Activated T-helper 1 cell treated with Interleukin-2 at 50 U/mL for 16 hours (primary cell): ENCODE measurements around the gene ITFG1.
"Not testable (repeated sequence)": the region's sequence is repeated elsewhere in the genome, so short reads cannot be mapped to it uniquely, and the experiment has no call there.

ENCODE experiments used
- DNase-seq: peaks from one replicate; pipeline ENCODE4 v3.0.0-alpha.2; 2020; ENCODE audit warnings: low read depth

The ITFG1 gene

DNA sequence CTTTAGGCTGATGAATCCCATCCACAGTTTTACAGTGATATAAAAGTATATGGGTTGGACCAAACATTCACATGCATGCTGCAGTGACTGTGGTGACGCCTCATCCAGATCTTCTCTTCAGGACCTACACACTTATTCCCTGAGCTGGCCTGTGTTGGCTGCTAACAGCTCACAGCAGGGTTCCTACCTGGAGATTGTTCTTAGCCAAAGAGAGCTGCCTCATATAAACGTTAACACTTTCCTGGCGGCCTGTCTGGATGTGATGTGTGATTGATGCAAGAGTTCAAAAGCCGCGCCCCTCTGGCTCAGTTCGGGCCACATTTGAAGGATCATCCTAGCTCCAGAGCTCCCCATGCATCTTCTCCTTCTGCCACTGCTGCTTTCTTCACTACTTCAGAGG, 224.1 kb downstream of the ITFG1 start:
- DNase-seq, result no peak

DNA sequence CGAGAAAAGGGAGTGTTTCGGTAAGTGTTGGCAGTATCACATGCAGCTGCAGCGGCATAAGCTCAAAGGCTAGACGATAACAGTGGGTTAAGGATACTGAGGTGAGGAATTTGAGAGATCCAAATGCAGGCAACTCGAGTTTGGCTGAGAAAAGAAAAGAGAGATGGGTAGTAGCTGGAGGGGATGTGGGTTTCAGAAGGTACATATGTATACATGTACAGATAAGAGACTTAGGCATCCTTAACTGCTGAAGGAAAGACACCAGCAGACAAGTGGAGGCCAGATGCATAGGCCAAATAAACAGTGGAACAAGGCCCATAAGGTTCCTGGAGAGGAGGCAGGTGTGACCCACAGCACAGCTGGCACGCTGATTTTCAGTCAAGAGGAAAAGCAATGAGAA, 230.6 kb downstream of the ITFG1 start:
- DNase-seq, result no peak

DNA sequence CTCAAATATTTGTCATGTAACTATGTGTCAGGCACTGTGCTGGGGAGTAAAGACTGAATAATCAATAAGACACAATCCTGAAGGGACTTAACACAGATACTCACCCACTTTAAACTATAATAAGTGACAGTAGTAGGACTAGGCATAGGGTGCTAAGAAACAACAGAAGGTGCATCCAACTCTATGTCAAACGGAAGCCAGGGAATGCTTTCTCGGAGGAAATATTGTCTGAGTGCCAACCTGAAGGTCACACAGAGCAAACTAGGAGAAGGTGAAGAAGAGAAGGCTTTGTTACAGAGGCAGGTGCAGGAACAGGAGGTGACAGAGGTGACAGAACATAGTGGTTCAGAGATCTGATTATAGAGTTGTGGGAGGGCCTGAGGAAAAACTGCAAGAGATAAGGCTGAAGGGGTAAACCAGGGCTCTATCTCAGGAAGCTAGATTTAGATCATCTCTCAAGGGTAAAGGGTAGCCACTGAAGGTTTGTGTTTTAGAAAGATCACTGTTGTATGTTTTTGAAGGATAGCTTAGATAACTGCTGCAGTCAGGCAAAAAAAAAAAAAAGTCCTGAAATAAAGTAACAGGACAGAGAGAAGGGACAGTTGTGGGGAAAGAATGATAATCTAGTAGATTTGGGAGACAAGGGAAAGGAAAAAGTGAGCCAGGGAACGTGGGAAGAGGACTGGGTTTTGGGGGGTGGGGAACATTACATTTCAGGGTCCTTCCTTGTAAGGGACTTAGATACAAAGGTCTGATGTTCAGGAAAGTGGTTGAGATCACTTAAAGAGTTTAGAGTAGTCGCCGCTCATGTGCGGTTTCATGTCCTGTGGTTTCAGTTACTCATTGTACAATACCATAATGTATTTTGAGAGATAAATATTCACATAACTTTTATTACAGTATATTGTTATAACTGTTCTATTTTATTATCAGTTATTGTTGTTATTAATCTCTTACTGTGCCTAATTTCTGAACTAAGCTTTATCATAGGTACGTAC, 231.5 kb downstream of the ITFG1 start:
- no peak for DNase-seq

GRCh38 chr16:47228241-47228640, 232.6 kb downstream of the ITFG1 start:
- DNase-seq, result no peak

DNA sequence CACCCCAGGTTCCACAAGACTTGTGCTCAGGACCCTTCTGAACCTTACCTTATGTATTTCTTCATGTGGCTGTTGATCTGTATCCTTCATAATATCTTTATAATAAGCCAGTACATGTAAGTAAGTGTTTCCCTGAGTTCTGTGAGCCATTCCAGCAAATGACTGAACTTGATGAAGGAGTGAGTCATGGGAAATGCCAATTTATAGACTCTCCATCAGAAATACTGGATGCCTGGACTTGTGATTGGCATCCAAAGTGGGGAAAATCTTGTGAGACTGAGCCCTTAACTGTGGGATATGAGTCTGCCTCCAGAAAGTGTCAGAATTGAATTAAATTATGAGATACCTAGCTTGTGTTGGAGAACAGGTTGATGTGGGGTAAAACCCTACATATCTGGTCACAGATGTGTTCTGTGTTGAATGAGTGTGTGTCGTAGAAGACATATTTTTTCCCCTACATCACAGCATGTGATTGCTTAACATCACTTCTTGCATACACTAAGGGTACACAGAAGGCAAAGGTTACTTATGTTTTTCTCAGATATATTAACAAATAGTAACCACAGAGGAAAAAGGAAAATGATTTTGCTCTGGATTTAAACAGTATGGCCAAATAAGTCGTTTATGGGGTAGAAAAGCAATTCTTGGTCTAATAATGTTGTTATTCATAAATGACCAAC, 247.0 kb downstream of the ITFG1 start:
- no peak for DNase-seq

- DNase-seq, result no peak
Measured at GRCh38 chr16:47211218-47211617, 249.6 kb downstream of the ITFG1 start.

GRCh38 chr16:47204736-47205504, 255.9 kb downstream of the ITFG1 start:
- DNase-seq, result no peak

DNA sequence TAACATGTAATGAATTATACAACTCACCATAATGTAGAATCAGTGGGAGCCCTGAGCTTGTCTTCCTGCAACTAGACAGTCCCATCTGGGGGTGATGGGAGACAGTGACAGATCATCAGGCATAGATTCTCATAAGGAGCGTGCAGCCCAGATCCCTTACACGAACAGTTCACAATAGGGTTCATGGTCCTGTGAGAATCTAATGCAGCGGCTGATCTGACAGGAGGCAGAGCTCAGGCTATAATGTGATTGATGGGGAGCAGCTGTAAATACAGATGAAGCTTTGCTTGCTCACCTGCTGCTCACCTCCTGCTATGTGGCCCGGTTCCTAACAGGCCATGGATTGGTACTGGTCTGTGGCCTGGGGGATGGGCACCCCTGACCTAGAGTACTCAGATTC, 257.4 kb downstream of the ITFG1 start:
- DNase-seq, result not testable (repeated sequence)

DNA sequence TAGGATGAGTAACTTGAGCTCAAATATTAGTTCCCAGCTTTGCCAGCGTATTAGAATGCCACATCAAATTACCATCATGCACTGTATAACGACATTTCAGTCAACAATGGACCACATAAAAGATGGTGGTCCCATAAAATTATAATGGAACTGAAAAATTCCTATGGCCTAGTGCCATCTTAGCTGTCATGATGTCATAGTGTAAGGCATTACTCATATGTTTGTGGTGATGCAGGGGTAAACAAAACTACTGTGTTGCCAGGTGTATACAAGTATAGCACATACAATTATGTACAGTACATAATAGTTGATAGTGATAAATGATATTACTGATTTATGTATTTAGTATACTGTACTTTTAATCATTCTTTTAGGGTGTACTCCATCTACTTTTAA, 262.7 kb downstream of the ITFG1 start:
- no peak for DNase-seq

DNA sequence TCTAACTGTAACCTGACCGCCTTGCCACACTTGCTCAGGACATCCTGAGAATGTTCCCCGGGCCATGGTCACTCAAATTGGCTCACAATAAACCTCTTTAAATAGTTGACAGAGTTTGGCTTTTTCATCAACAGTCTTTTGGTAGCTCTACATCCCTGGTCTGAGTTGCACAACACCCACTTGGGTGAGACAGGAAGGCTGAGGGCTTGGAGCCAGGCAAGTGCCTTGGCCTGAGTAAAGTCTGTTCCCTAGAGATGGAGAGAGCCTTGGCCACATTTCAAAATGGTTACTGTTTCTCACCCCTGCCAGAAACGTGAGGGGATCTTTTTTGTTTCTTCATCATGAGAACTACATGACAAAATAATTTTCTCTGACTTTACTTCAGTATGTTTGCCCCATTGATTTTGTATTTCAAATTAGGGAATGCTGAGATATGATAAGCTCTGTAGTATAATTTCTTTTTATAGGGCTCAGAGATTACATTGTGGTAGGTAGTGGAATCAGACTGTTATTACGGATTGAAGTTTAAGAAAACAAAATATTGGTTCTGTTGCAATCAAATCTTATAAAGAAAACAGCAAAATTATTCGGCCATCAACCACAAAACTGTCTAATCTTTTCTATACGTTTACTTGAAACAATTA, 263.2 kb downstream of the ITFG1 start:
- no peak for DNase-seq

DNA sequence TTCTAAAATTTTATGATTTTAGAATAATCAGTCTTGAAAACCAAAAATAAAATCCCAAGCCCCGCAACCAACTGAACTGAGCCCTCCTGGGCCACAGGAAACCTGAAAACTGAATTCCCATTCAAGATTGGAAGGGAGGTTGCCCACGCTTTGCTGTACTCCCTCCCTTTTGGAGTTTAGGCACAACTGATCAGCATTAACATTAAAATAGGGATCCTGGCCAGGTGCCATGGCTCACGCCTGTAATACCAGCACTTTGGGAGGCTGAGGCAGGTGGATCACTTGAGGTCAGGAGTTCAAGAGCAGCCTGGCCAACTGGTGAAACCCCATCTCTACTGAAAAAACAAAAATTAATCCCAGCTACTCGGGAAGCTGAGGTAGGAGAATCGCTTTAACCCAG, 264.4 kb downstream of the ITFG1 start:
- DNase-seq, result no peak

- DNase-seq, result no peak
Measured at GRCh38 chr16:47182318-47182717, 278.5 kb downstream of the ITFG1 start.

DNA sequence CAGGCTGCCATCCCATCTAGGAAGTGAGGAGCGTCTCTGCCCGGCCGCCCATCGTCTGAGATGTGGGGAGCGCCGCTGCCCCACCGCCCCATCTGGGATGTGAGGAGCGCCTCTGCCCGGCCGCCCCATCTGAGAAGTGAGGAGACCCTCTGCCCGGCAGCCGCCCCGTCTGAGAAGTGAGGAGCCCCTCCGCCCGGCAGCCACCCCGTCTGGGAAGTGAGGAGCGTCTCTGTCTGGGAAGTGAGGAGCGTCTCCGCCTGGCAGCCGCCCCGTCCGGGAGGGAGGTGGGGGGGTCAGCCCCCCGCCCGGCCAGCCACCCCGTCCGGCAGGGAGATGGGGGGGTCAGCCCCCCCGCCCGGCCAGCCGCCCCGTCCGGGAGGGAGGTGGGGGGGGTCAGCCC, 279.8 kb downstream of the ITFG1 start:
- DNase-seq, result not testable (repeated sequence)

GRCh38 chr16:47180073-47180472, 280.8 kb downstream of the ITFG1 start:
- no peak for DNase-seq

DNA sequence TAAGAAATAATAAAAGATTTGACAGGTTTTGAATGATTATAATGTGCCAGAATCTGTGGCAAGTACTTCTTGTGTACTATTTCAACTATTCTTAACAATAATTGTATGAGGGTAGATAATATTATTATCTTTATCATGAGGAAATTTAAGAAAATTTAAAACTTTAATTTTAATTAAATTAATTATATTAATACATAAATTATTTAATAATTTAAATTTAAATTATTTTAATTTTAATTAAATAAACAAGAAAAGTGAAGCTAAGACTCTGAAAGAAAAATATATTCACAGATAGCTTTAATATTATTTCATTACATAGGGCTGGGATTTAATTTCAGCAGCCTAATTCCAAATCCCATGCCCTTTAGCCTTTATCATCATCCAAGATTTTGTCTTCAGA, 285.7 kb downstream of the ITFG1 start:
- DNase-seq, result no peak

DNA sequence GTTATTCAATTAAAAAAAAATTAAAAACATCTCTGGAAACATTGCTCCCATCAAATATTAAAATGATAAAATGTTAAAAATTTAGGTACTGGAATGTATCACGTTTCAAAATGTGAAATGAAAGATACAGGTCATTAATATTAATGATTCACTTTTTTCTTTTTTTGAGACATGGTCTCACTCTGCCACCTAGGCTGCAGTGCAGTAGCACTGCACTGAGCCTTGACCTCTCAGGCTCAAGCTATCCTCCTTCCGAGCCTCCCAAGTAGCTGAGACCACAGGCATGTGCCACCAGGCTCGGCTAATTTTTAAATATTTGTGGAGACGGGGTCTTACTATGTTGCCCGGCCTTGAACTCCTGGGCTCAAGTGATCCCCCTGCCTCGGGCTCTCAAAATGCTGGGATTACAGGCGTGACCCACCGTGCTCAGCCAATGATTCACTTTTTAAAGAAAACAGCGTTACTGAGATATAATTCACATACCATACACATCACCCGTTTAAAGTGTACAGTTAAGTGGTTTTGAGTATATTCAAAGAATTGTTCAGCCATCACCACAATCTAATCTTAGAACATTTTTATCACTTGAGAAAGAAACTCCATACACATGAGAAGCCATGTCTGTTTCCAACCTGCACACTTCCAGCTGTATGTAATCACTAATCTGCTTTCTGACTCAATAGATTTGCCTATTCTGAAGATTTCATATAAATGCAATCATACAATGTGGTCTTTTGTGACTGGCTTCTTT, 298.0 kb downstream of the ITFG1 start:
- DNase-seq, result no peak

DNA sequence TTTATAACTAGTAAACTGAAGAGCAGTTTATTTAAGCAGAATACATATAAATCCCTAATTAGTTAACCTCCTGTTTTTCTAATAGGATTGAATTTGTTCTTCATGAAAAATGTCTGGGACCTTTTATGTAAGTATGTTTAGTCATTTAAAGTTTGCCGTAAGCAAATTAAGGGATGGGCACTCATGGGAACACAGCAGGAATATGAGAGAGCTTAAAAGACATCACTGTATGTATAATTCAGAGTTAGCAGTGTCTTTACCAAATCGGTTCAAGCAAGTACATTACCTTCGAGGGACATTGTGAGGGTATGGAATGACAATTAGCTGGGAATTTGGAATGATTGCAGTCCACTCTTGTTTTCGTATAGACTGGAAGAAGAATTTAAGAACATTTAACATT, 299.4 kb downstream of the ITFG1 start:
- no peak for DNase-seq

- DNase-seq, result no peak
Measured at GRCh38 chr16:47160422-47160821, 300.4 kb downstream of the ITFG1 start.

- DNase-seq, result no peak
Measured at GRCh38 chr16:47158992-47159391, 301.9 kb downstream of the ITFG1 start.

DNA sequence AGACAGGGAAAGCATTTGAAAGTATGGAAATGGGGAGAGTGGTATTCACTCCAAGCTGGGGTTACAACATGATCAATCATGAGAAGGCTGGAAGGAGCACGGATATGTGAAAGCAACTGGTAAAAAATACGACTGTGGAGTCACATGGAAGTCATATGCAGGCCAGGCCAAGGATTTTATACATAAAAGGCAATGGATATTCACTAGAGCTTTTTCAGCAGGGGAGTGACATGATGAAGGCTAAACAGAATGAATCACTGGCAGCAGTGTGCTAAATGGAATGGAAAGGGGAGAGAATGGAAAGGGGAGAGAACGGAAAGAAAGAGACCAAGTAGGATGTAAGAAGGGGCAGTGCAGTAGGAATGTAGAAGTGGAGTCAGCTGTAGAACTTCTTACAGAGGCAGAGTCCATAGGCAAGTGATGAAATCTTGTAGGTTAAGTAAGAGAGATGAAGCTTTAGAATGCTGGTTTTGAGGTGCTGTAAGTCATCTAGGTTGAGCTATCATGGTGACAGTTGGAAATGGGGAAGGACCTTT, 304.1 kb downstream of the ITFG1 start:
- no peak for DNase-seq

DNA sequence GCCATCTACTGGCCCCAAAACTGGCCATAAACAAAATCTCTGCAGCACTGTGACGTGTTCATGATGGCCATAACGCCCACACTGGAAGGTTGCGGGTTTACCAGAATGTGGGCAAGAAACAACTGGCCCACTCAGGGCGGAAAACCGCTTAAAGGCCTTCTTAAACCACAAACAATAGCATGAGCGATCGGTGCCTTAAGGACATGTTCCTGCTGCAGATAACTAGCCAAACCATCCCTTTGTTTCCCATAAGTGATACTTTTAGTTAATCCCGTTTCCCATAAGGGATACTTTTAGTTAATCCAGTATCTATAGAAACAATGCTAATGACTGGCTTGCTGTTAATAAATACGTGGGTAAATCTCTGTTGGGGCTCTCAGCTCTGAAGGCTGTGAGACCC, 308.4 kb downstream of the ITFG1 start:
- DNase-seq, result not testable (repeated sequence)
